ACC112 (cell line): Measurements from ENCODE around the gene SLC38A5.

Experiments
- H2AFZ ChIP-seq: fragments of 200-600 bp; sonication (generic); one replicate; pipeline ENCODE4 v1.6.0; 2017; ENCODE audit warnings: antibody characterized with exemption, low read length; ENCODE audit not compliant: unreplicated experiment
- H3K27ac ChIP-seq: fragments of 200-600 bp; sonication (generic); 2 replicates; pipeline ENCODE4 v1.5.1; 2014; ENCODE audit warnings: low read depth, mild to moderate bottlenecking, antibody characterized with exemption, low read length, moderate library complexity
- H3K27me3 ChIP-seq: fragments of 200-600 bp; sonication (generic); 2 replicates; pipeline ENCODE4 v1.6.1; 2014; ENCODE audit warnings: mild to moderate bottlenecking, antibody characterized with exemption, low read length, moderate library complexity, mixed read lengths; ENCODE audit not compliant: insufficient read depth
- H3K36me3 ChIP-seq: fragments of 200-600 bp; sonication (generic); 2 replicates; pipeline ENCODE4 v1.6.1; 2016; ENCODE audit warnings: mild to moderate bottlenecking, antibody characterized with exemption, low read length, moderate library complexity, mixed read lengths; ENCODE audit not compliant: insufficient read depth
- H3K4me1 ChIP-seq: fragments of 200-600 bp; sonication (generic); one replicate; pipeline ENCODE4 v1.6.1; 2016; ENCODE audit warnings: low read length, mixed read lengths; ENCODE audit not compliant: insufficient read depth, unreplicated experiment, control insufficient read depth
- H3K4me3 ChIP-seq: fragments of 200-600 bp; sonication (generic); 2 replicates; pipeline ENCODE4 v1.5.1; 2014; ENCODE audit warnings: mild to moderate bottlenecking, low read depth, low read length
- H3K79me2 ChIP-seq: fragments of 200-600 bp; sonication (generic); one replicate; pipeline ENCODE4 v1.6.0; 2016; ENCODE audit warnings: low read length; ENCODE audit not compliant: control insufficient read depth, unreplicated experiment, insufficient read depth

Gene SLC38A5

GRCh38 chrX:48477960-48478755 lies 8.1 kb upstream of the SLC38A5 start:
- peak overlapping the region; percentile 94 for H3K4me3 ChIP-seq
- no peaks in the 10 kb centered on the region for H3K27me3 ChIP-seq
- H3K4me1 ChIP-seq = peaks cover 3% of the 10 kb centered on the region
- peaks cover 38% of the 10 kb centered on the region for H3K79me2 ChIP-seq
- H3K27ac ChIP-seq = no peak overlapping the region
- H3K36me3 ChIP-seq = peaks cover 6% of the 10 kb centered on the region; the same call in 1 of the 2 replicates
- no peak overlapping the region for H2AFZ ChIP-seq

- H3K4me1 ChIP-seq = peaks cover 3% of the 10 kb centered on the region
- H3K79me2 ChIP-seq = peaks cover 38% of the 10 kb centered on the region
- peak overlapping the region; percentile 94 for H3K4me3 ChIP-seq
- H2AFZ ChIP-seq = no peak overlapping the region
- 0 out of 2 replicates have a peak overlapping the region, but pooled peaks have one; percentile 68 for H3K27ac ChIP-seq
- no peaks in the 10 kb centered on the region for H3K36me3 ChIP-seq
- no peaks in the 10 kb centered on the region for H3K27me3 ChIP-seq
These were observed 6.9 kb upstream of the SLC38A5 start for GRCh38 chrX:48476919-48477318.

- peak within 1 kb of the TSS; percentile 68 for H3K27ac ChIP-seq
- peak within 1 kb of the TSS; percentile 94 for H3K4me3 ChIP-seq
- peaks cover 3% of the 10 kb centered on the region for H3K4me1 ChIP-seq
- H3K79me2 ChIP-seq = peaks cover 38% of the 10 kb centered on the region
- H3K27me3 ChIP-seq = no peaks in the 10 kb centered on the region
- no peaks in the 10 kb centered on the region for H3K36me3 ChIP-seq
- peak within 1 kb of the TSS; percentile 62 for H2AFZ ChIP-seq
These were observed 5.9 kb upstream of the SLC38A5 start, which contains the start of gene FTSJ1 for GRCh38 chrX:48475774-48476577. FTSJ1 (plus strand) TSS chrX:48476199; CDS start chrX:48478048, 1,849 bp downstream.

DNA sequence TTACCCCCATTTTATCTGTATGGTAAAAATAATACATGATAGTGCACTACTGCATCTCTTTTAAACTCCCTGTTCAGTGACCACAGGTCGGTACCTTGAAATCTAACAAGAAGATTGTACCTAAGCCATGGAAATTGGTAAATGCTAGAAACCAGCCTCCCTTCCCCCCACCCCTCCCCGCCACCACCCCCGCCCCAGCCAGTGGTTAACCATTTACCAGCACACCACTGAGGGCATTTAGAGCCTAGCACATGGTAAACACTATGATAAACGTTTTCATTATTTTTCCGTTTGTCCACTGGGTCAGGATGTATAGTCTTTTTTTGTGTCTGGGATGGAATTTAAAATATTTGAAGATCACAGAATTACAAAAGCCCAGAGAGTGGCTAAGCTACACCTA lies 5.2 kb upstream of the SLC38A5 start:
- Histone ChIP-seq H2AFZ (peak overlapping the region; percentile 62), H3K4me1 (peaks cover 3% of the 10 kb centered on the region), H3K79me2 (peaks cover 36% of the 10 kb centered on the region), H3K27me3 (no peaks in the 10 kb centered on the region), H3K36me3 (no peaks in the 10 kb centered on the region), H3K4me3 (peak overlapping the region; percentile 94), H3K27ac (peak overlapping the region; percentile 68; the same call in 1 of the 2 replicates)

- H3K4me1 ChIP-seq = peaks cover 3% of the 10 kb centered on the region
- H3K4me3 ChIP-seq = no peak overlapping the region; the same call in 1 of the 2 replicates
- H3K27me3 ChIP-seq = no peaks in the 10 kb centered on the region
- no peak overlapping the region for H2AFZ ChIP-seq
- H3K36me3 ChIP-seq = no peaks in the 10 kb centered on the region
- H3K79me2 ChIP-seq = peaks cover 34% of the 10 kb centered on the region
- no peak overlapping the region for H3K27ac ChIP-seq
These were observed 4.5 kb upstream of the SLC38A5 start for GRCh38 chrX:48474581-48474980.

- H2AFZ ChIP-seq = no peak overlapping the region
- no peaks in the 10 kb centered on the region for H3K36me3 ChIP-seq
- no peaks in the 10 kb centered on the region for H3K27me3 ChIP-seq
- no peak overlapping the region for H3K27ac ChIP-seq
- H3K79me2 ChIP-seq = peaks cover 32% of the 10 kb centered on the region
- H3K4me3 ChIP-seq = no peak overlapping the region
- H3K4me1 ChIP-seq = peaks cover 3% of the 10 kb centered on the region
These were observed 4.1 kb upstream of the SLC38A5 start for GRCh38 chrX:48474127-48474526.

DNA sequence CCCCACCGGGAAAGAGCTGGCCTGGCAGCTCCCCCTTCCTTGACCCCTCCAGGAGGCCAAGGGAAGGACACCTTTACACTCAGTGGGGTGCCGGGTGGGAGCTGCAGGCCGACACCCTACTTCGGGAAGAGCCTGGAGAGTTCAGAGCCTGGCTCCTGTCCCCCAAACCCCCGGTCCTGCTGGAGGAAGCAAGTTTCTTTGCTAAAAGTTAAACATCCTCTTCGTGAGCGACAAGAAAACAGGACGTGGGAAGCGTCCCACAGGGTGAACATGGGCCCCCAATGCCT lies 3.6 kb upstream of the SLC38A5 start:
- Histone ChIP-seq H3K4me1 (peaks cover 3% of the 10 kb centered on the region), H3K27ac (no peak overlapping the region), H3K27me3 (no peaks in the 10 kb centered on the region), H3K79me2 (peaks cover 30% of the 10 kb centered on the region), H3K4me3 (no peak overlapping the region), H3K36me3 (no peaks in the 10 kb centered on the region), H2AFZ (no peak overlapping the region)

DNA sequence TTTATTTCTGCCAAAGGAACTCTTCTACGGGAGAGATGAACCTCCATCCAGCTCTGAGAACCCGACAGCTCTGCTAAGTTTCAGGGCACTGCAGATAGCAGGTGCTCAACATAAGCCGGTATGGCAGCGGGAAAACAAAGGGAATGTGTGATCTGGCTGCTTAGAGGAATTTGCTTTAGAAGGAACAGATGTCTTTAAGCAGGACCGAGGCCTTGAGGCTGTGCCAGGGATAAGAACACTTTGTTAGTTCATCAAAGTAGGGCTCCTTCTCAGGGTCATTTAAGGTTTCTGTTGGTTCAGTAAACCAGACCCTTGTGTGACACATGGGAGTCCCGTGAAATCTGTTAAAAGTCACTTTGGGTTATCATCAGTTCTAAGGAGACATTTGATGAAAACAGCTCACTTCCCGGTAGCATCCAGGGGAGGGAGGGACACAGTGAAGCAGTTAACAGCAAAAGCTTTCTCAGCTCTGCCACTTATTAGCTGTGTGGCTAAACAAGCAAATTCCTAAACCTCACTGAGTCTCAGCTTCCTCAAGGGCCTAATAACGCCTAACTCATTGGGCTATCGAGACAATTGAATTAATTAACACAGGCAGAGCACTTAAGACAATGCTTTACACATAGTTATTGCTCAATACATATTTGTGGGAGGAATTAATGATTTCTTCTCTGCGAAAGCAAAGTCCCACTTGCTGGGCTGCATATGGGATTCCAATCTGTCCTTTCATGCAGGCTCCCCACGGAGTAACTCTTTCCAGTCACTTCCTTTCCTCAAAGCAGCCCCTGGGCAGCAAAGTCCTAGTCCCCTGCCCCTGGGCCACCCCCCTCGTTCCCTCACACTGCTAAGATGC lies 3.0 kb upstream of the SLC38A5 start:
- H3K27ac ChIP-seq = no peak overlapping the region

DNA sequence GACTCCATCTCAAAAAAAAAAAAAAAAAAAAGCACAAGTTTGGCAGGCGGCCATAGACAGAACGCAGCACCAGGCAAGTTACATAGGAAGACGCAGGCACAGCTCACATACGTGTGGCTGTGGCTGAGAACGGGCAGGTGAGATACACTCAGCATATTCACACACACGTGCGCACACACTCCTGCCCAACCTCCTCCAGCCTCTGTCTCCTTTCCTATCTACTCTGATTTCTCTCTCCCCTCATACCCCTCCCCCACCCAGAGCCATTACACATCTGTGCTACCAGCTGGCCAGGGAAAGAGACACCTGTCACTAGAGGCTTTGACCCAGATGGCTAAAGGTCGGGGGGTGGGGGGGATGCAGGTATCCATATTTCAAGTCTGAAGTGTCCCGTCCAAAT lies 2.2 kb upstream of the SLC38A5 start:
- Histone ChIP-seq H3K4me1 (no peaks in the 10 kb centered on the region), H2AFZ (no peak overlapping the region), H3K27me3 (no peaks in the 10 kb centered on the region), H3K27ac (no peak overlapping the region), H3K36me3 (no peaks in the 10 kb centered on the region), H3K4me3 (no peak overlapping the region), H3K79me2 (peaks cover 25% of the 10 kb centered on the region)

More for the DNA sequence above, 3.0 kb upstream of the SLC38A5 start:
- Histone ChIP-seq H2AFZ (peak overlapping the region; percentile 38), H3K27me3 (no peaks in the 10 kb centered on the region), H3K36me3 (no peaks in the 10 kb centered on the region), H3K79me2 (peaks cover 25% of the 10 kb centered on the region), H3K4me1 (peaks cover 3% of the 10 kb centered on the region), H3K4me3 (no peak overlapping the region)

DNA sequence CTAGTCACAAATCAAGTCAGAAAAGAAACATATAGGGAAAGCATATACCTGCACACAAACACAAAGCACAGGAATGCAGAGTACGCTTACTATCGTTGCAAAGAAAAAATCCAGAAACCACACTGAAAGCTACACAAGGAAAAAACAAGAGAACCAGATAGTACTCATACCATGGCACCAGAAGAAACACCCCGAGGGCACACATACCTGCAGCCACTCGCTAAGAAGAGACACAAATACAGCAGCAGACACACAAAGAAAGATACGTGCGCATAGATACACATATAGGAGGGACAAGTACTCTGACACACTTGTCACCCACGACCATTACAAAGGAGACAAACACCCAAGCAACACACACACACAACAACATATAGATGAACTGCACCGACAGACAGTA lies 1.4 kb upstream of the SLC38A5 start:
- Histone ChIP-seq H3K4me1 (peaks cover 4% of the 10 kb centered on the region), H3K79me2 (peaks cover 25% of the 10 kb centered on the region), H3K27me3 (no peaks in the 10 kb centered on the region), H3K4me3 (no peak overlapping the region), H3K36me3 (no peaks in the 10 kb centered on the region), H2AFZ (no peak overlapping the region), H3K27ac (no peak overlapping the region)
